ENCODE results near the gene PRR7. TPM values are rescaled to one million over a fixed set of nuclear protein-coding genes. Genes with fewer than 3 reads are reported as not detected.

Gene PRR7
- total and polyA plus RNA-seq, 2 experiments from 2014 or later, result 7.6 to 9.7 TPM

DNA sequence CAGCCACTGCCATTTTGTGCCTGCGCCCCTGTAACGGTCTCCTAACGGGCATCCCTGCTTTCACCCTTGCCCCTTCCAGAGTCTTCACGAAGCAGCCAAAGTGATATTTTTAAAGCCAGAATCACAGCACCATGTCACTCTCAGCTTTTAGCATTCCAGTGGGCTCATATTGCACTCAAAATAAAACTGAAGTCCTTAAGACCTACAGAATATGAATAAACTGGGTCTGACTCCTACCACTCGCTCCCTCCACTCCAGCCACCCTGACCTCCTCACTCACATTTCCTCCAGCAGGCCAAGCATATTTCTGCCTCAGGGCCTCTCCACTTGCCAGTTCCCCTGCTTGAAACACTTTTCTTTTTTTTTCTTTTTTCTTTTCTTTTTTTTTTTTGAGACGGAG lies 53.2 kb downstream of the PRR7 start (continued):
- TF ChIP-seq EZH2 (IDR thresholded peaks at IDR 0.05; ENCODE audit: low read depth, unreplicated experiment) (no peak), EZH2phosphoT487 (IDR thresholded peaks at IDR 0.05; ENCODE audit: unreplicated experiment) (no peak)
- TF ChIP-seq, protein P1, sequence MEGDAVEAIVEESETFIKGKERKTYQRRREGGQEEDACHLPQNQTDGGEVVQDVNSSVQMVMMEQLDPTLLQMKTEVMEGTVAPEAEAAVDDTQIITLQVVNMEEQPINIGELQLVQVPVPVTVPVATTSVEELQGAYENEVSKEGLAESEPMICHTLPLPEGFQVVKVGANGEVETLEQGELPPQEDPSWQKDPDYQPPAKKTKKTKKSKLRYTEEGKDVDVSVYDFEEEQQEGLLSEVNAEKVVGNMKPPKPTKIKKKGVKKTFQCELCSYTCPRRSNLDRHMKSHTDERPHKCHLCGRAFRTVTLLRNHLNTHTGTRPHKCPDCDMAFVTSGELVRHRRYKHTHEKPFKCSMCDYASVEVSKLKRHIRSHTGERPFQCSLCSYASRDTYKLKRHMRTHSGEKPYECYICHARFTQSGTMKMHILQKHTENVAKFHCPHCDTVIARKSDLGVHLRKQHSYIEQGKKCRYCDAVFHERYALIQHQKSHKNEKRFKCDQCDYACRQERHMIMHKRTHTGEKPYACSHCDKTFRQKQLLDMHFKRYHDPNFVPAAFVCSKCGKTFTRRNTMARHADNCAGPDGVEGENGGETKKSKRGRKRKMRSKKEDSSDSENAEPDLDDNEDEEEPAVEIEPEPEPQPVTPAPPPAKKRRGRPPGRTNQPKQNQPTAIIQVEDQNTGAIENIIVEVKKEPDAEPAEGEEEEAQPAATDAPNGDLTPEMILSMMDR (conservative IDR thresholded peaks at IDR 0.05; ENCODE audit: low read depth in 2 of 2), result no peak

DNA sequence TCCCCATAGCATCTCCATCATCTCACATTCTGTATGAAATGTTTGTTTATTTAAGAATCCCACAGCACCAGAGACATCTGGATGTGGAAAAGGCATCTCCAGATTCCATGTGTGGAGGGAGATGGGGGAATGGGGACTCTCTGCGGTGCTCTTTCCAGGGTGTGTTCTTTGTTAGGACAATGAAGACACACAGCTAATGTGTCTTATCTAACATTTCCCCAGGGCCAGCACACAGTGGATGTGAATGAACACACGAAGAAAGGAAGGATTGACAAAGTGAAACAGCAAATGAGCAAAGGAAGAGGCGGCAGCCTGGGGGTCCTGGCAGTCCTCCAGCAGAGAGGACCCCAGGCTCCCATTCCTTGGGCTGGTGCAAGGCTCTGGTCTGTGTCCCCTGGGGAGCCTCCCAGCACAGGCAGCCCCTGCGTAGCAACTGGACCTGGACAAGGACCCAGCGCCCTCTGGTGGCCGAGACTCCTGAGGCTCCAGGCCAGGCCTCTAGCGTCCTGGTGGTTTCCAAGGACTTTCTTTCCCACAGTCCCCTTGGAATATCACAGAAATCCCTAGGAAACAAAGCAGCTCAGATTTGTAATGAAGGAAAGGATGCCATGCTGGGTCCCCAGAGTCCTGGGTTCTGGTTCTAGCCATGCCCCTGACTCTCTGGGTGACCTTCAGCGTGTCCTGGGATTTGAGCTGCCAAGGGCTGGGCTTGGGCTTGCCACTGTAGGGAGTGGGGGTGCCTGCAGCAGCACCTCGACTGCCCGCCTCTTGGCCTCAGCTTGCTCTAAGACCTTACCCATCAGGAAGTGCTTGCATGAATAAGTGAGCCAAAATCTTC lies 54.3 kb downstream of the PRR7 start:
- Histone ChIP-seq H3K9me2 (ENCODE audit: insufficient read depth) (no peaks in the 10 kb centered on the region), H4K20me1 (replicated peaks; ENCODE audit: insufficient read depth) (no peaks in the 10 kb centered on the region; the same call in 1 of the 2 replicates), H3K79me2 (replicated peaks; ENCODE audit: insufficient read depth) (peaks cover 7% of the 10 kb centered on the region), H3K36me3 (ENCODE audit: insufficient read depth) (no peaks in the 10 kb centered on the region), H3K4me2 (peak overlapping the region; percentile 36; the same call in 1 of the 2 replicates), H3K27me3 (ENCODE audit: insufficient read depth) (peaks cover 22% of the 10 kb centered on the region), H2AFZ (peak overlapping the region; percentile 35; the same call in 1 of the 2 replicates), H3K27ac (ENCODE audit: low read depth) (no peak overlapping the region), H3K4me1 (ENCODE audit: insufficient read depth) (peaks cover 29% of the 10 kb centered on the region), H3K4me3 (no peak overlapping the region), H3F3A (replicated peaks; ENCODE audit: low read depth) (peaks cover 18% of the 10 kb centered on the region)
- TF ChIP-seq ZNF331 (CRISPR knock-in tag; IDR thresholded peaks at IDR 0.05; ENCODE audit: low read depth) (no peak), EZH2phosphoT487 (IDR thresholded peaks at IDR 0.05; ENCODE audit: unreplicated experiment) (no peak), STAT1 (IDR thresholded peaks at IDR 0.05; ENCODE audit: unreplicated experiment) (no peak)
- TF ChIP-seq, protein P1 (conservative IDR thresholded peaks at IDR 0.05; ENCODE audit: low read depth in 2 of 2), result peak; percentile 94 to 98; a peak in 3 of 4 replicates
- ATAC-seq (peak; percentile 39), DNase-seq (ENCODE audit: low spot score) (peak; percentile 97)
- Mint-ChIP-seq H3K27ac (no peak overlapping the region), H3K27me3 (ENCODE audit: insufficient read depth, low read depth, poor library complexity) (peaks cover 33% of the 10 kb centered on the region), H3K4me1 (peaks cover 32% of the 10 kb centered on the region), H3K4me3 (no peak overlapping the region), H3K36me3 (ENCODE audit: low read depth) (peaks cover 7% of the 10 kb centered on the region), H3K9me3 (no peaks in the 10 kb centered on the region)

All from GM23338 (cell line).